IMR-90 (cell line): Measurements from ENCODE around the gene KCNMB1. TPM values are rescaled to one million over a fixed set of nuclear protein-coding genes. Genes with fewer than 3 reads are reported as not detected.

Experiments used
- ATAC-seq: fragments of 200-7000 bp; cut with Tn5 transposase; 2 replicates; pipeline ENCODE4 v1.9.1; 2020; ENCODE audit warnings: low read depth, mild to moderate bottlenecking, moderate library complexity
- BruUV-seq: library from RNA; stranded (reverse); fragments of 400-500 nt; replicated peaks from 2 replicates; lab custom pipeline; 2021; lab: Mats Ljungman, UMichigan
- CTCF ChIA-PET: fragments of 300-600 bp; formaldehyde crosslinking; extraction: SDS; loops from one replicate; lab custom pipeline; 2021; ENCODE audit warnings: antibody characterized with exemption; lab: Yijun Ruan, JAX
- POLR2A ChIA-PET: fragments of 300-600 bp; sonication (Branson Sonifier 250); formaldehyde crosslinking; loops from one replicate; lab custom pipeline; 2022; ENCODE audit warnings: antibody characterized with exemption; ENCODE audit not compliant: unreplicated experiment; lab: Charles Lee
- DNase-seq: peaks from one replicate; pipeline ENCODE4 v3.0.0; 2013
- H2AFZ ChIP-seq: replicated peaks from 2 replicates; pipeline ENCODE3; 2013; ENCODE audit warnings: low read length, mild to moderate bottlenecking; ENCODE audit not compliant: poor library complexity
- H2AK5ac ChIP-seq: 2 replicates; pipeline ENCODE4 v1.6.1; 2013; ENCODE audit warnings: low read depth, low read length, inconsistent platforms
- H2AK9ac ChIP-seq: replicated peaks from 2 replicates; pipeline ENCODE3; 2013; ENCODE audit warnings: mild to moderate bottlenecking, low read depth, low read length, moderate library complexity; ENCODE audit not compliant: poor library complexity
- H2BK120ac ChIP-seq: 2 replicates; pipeline ENCODE4 v1.6.1; 2013; ENCODE audit warnings: low read depth, low read length, inconsistent platforms
- H2BK15ac ChIP-seq: 3 replicates; pipeline ENCODE4 v1.6.1; 2013; ENCODE audit warnings: low read depth, low read length, inconsistent platforms
- H2BK20ac ChIP-seq: 2 replicates; pipeline ENCODE4 v1.6.1; 2013; ENCODE audit warnings: low read depth, mild to moderate bottlenecking, inconsistent platforms, low read length, moderate library complexity
- H2BK5ac ChIP-seq: 2 replicates; pipeline ENCODE4 v1.6.1; 2013; ENCODE audit warnings: mild to moderate bottlenecking, low read depth, low read length, inconsistent platforms; ENCODE audit not compliant: poor library complexity, severe bottlenecking
- H3K14ac ChIP-seq: replicated peaks from 2 replicates; pipeline ENCODE4 v1.6.1; 2013; ENCODE audit warnings: low read depth, low read length, inconsistent platforms
- H3K18ac ChIP-seq: 2 replicates; pipeline ENCODE4 v1.6.1; 2013; ENCODE audit warnings: low read depth, low read length, control low read depth
- H3K23ac ChIP-seq: 2 replicates; pipeline ENCODE4 v1.6.1; 2013; ENCODE audit warnings: low read depth, low read length, inconsistent platforms
- H3K27ac ChIP-seq: 2 replicates; pipeline ENCODE4 v1.5.1; 2013; ENCODE audit warnings: mild to moderate bottlenecking, control low read depth, low read length; ENCODE audit not compliant: insufficient read depth
- H3K27me3 ChIP-seq: 2 replicates; pipeline ENCODE4 v1.6.1; 2013; ENCODE audit warnings: low read length; ENCODE audit not compliant: control insufficient read depth, insufficient read depth
- H3K36me3 ChIP-seq: 2 replicates; pipeline ENCODE4 v1.6.1; 2013; ENCODE audit warnings: low read length, mixed read lengths; ENCODE audit not compliant: control insufficient read depth, insufficient read depth
- H3K4ac ChIP-seq: 2 replicates; pipeline ENCODE4 v1.6.1; 2013; ENCODE audit warnings: low read depth, low read length, inconsistent platforms
- H3K4me1 ChIP-seq: 2 replicates; pipeline ENCODE4 v1.6.1; 2013; ENCODE audit warnings: low read length, mixed read lengths; ENCODE audit not compliant: control insufficient read depth, insufficient read depth
- H3K4me2 ChIP-seq: 2 replicates; pipeline ENCODE4 v1.6.1; 2013; ENCODE audit warnings: low read depth, mild to moderate bottlenecking, control low read depth, low read length, moderate library complexity
- H3K4me3 ChIP-seq: 2 replicates; pipeline ENCODE4 v1.5.1; 2013; ENCODE audit warnings: low read depth, mild to moderate bottlenecking, control low read depth, low read length, moderate library complexity; ENCODE audit not compliant: insufficient read depth
- H3K56ac ChIP-seq: 2 replicates; pipeline ENCODE4 v1.6.1; 2013; ENCODE audit warnings: low read length, inconsistent platforms; ENCODE audit not compliant: insufficient read depth; ENCODE audit errors: extremely low read depth
- H3K79me1 ChIP-seq, 2 experiments: 2 replicates each; pipeline ENCODE4 v1.6.1; 2013; ENCODE audit warnings: low read length in 2 of 2, inconsistent platforms in 1 of 2, low read depth in 1 of 2
- H3K9ac ChIP-seq: 2 replicates; pipeline ENCODE4 v1.6.1; 2013; ENCODE audit warnings: low read depth, low read length, control low read depth
- H3K9me1 ChIP-seq: 2 replicates; pipeline ENCODE4 v1.6.1; 2013; ENCODE audit warnings: low read length, inconsistent platforms; ENCODE audit not compliant: insufficient read depth
- H3K9me3 ChIP-seq: 2 replicates; pipeline ENCODE4 v1.6.1; 2013; ENCODE audit warnings: low read length; ENCODE audit not compliant: control insufficient read depth, insufficient read depth
- H4K20me1 ChIP-seq: 2 replicates; pipeline ENCODE4 v1.6.1; 2013; ENCODE audit warnings: low read length, inconsistent platforms; ENCODE audit not compliant: insufficient read depth
- H4K5ac ChIP-seq: 2 replicates; pipeline ENCODE4 v1.6.1; 2013; ENCODE audit warnings: mild to moderate bottlenecking, low read depth, low read length, control low read depth
- H4K8ac ChIP-seq, 2 experiments: 2 replicates each; pipeline ENCODE4 v1.6.1; 2013; ENCODE audit warnings: low read depth in 2 of 2, low read length in 2 of 2, control low read depth in 1 of 2, inconsistent platforms in 1 of 2
- H4K91ac ChIP-seq: 2 replicates; pipeline ENCODE4 v1.6.1; 2013; ENCODE audit warnings: low read depth, low read length, inconsistent platforms; ENCODE audit not compliant: insufficient read depth
- BHLHE40 ChIP-seq: fragments of 150-350 bp; IDR thresholded peaks from 2 replicates; pipeline ENCODE4 v1.6.1; 2016; ENCODE audit warnings: mild to moderate bottlenecking, low read depth, low read length
- CEBPB ChIP-seq: IDR thresholded peaks from 2 replicates; pipeline ENCODE4 v1.6.1; 2012; ENCODE audit warnings: low read depth, low read length, improper control_type of control experiment
- CHD1 ChIP-seq: IDR thresholded peaks from 2 replicates; pipeline ENCODE4 v1.6.1; 2012; ENCODE audit warnings: low read depth, low read length, improper control_type of control experiment
- CTCF ChIP-seq: conservative IDR thresholded peaks from 2 replicates; pipeline ENCODE4 v1.5.1; 2012; ENCODE audit warnings: mild to moderate bottlenecking, low read depth, low read length, improper control_type of control experiment
- ELK1 ChIP-seq: fragments of 150-350 bp; IDR thresholded peaks from 2 replicates; pipeline ENCODE4 v1.6.1; 2016; ENCODE audit warnings: low read depth, mild to moderate bottlenecking, low read length, moderate library complexity, borderline replicate concordance
- FOS ChIP-seq: fragments of 150-350 bp; IDR thresholded peaks from 2 replicates; pipeline ENCODE4 v1.6.1; 2016; ENCODE audit warnings: low read depth, low read length
- MAFK ChIP-seq: IDR thresholded peaks from 2 replicates; pipeline ENCODE4 v1.6.1; 2012; ENCODE audit warnings: low read depth, low read length, improper control_type of control experiment
- MAZ ChIP-seq: IDR thresholded peaks from 2 replicates; pipeline ENCODE4 v1.6.1; 2012; ENCODE audit warnings: low read depth, mild to moderate bottlenecking, low read length, improper control_type of control experiment, moderate library complexity, borderline replicate concordance
- MXI1 ChIP-seq: IDR thresholded peaks from 2 replicates; pipeline ENCODE4 v1.6.1; 2012; ENCODE audit warnings: low read depth, mild to moderate bottlenecking, low read length, moderate library complexity, borderline replicate concordance
- NFE2L2 ChIP-seq: fragments of 150-350 bp; IDR thresholded peaks from 2 replicates; pipeline ENCODE4 v1.6.1; 2016; ENCODE audit warnings: low read depth, mild to moderate bottlenecking, low read length
- POLR2A ChIP-seq: IDR thresholded peaks from 2 replicates; pipeline ENCODE4 v1.6.1; 2012; ENCODE audit warnings: mild to moderate bottlenecking, low read depth, low read length
- RAD21 ChIP-seq: IDR thresholded peaks from 2 replicates; pipeline ENCODE4 v1.6.1; 2012; ENCODE audit warnings: low read length, improper control_type of control experiment
- RCOR1 ChIP-seq: IDR thresholded peaks from 2 replicates; pipeline ENCODE4 v1.6.1; 2012; ENCODE audit warnings: mild to moderate bottlenecking, low read length, improper control_type of control experiment; ENCODE audit not compliant: insufficient replicate concordance
- RFX5 ChIP-seq: IDR thresholded peaks from 2 replicates; pipeline ENCODE4 v1.8.0; 2012; ENCODE audit warnings: low read depth, mild to moderate bottlenecking, low read length, moderate library complexity
- SMC3 ChIP-seq: fragments of 150-350 bp; IDR thresholded peaks from 2 replicates; pipeline ENCODE4 v1.6.1; 2016; ENCODE audit warnings: low read depth, mild to moderate bottlenecking, antibody characterized with exemption, low read length, moderate library complexity
- WGBS, 2 experiments: methylation state at CpG; one replicate each; pipeline versions ENCODE4 v1.1.5 to v1.1.7; 2013; ENCODE audit warnings: missing lambda C conversion rate in 2 of 2; ENCODE audit not compliant: insufficient read length in 1 of 2; ENCODE audit errors: extremely low coverage in 2 of 2; 5-methylcytosine and 5-hydroxymethylcytosine counted together
- dilution Hi-C: fragments of 300-500 bp; cut with HindIII; formaldehyde crosslinking; loops from one replicate; pipeline ENCODE4 v1.14.3; 2018; ENCODE audit warnings: low sequenced_read_pairs; ENCODE audit not compliant: unreplicated experiment
- in situ Hi-C: fragments of 300-500 bp; cut with MboI; formaldehyde crosslinking; loops from 3 replicates; pipeline ENCODE4 v1.14.3; 2019; ENCODE audit warnings: low sequenced_read_pairs, inconsistent platforms, mixed read lengths
- intact Hi-C: fragments of 100-400 bp; cut with micrococcal nuclease; formaldehyde crosslinking; loops from 2 replicates; pipeline ENCODE4 v1.10.0; 2022
- polyA plus RNA-seq, 3 experiments: library from polyadenylated mRNA; depleted of rRNA; stranded (reverse); fragments of >200 nt; gene quantifications; 2 replicates each; pipeline ENCODE4 v1.2.3, GENCODE V29; 2012; ENCODE audit warnings: low replicate concordance in 1 of 3
- total RNA-seq: library from RNA; depleted of rRNA; stranded (reverse); fragments of >200 nt; gene quantifications from 2 replicates; pipeline ENCODE4 v1.2.3, GENCODE V29; 2012
- TF ChIP-seq, protein P1 (sequence below): fragments of 150-350 bp; IDR thresholded peaks from 2 replicates; pipeline ENCODE4 v1.6.1; 2017; ENCODE audit warnings: mild to moderate bottlenecking, antibody characterized with exemption, low read length, low read depth

KCNMB1 gene
- total and polyA plus RNA-seq, 2 of the 4 experiments (the other 2 are of a cell fraction), result not detected

DNA sequence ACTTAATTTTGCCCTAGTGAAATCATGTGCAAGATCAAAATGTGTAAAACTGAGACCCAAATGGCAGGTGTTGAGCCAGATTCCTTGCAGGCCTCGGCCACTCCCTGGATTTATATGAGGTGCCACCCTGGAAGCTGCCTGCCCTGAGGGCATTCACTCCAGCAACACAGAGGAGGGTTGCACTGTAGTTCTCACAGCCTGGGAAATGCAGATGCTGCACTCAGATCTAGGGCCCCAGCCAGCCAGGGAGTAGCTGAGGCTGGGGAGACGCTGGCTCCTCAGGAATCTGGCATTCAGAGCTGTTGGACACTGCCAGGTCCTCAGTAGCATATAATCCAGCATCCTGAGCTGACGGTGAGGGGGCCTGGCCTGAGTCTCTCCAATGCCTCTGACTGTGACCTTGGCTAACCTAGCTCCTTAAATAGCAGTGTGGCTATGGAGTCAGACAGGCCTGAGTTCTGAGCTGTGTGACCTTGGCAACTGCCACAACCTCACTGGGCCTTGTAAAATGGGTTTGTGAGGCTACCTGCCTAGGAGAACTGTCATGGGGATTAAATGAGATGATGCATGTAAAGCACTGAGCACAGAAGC is 8.7 kb downstream of the KCNMB1 start:
- no peak overlapping the region for H2BK20ac ChIP-seq
- no peaks in the 10 kb centered on the region for H3K9me3 ChIP-seq
- no peak overlapping the region for H2AFZ ChIP-seq
- H4K8ac ChIP-seq, result no peak overlapping the region
- H3K4me3 ChIP-seq, result no peak overlapping the region
- no peak overlapping the region for H2BK5ac ChIP-seq
- intact Hi-C loops (no loop called here), in situ Hi-C loops (no loop called here), dilution Hi-C loops (no loop called here)
- H3K56ac ChIP-seq, result no peak overlapping the region
- H3K27me3 ChIP-seq, result no peaks in the 10 kb centered on the region
- no peak overlapping the region for H3K4me2 ChIP-seq
- H2AK9ac ChIP-seq, result no peak overlapping the region
- H3K14ac ChIP-seq, result no peak overlapping the region
- H2AK5ac ChIP-seq, result no peak overlapping the region
- H3K18ac ChIP-seq, result no peak overlapping the region
- no peak overlapping the region for H3K27ac ChIP-seq
- H3K4me1 ChIP-seq, result no peaks in the 10 kb centered on the region
- BruUV-seq, result no TSS peak
- H3K79me1 ChIP-seq, result no peaks in the 10 kb centered on the region
- no peaks in the 10 kb centered on the region for H4K20me1 ChIP-seq
- ATAC-seq (no peak), DNase-seq (no peak)
- H2BK15ac ChIP-seq, result no peak overlapping the region
- H4K5ac ChIP-seq, result no peak overlapping the region
- H3K9ac ChIP-seq, result no peak overlapping the region
- no peak overlapping the region for H2BK120ac ChIP-seq
- ChIA-PET POLR2A (no interaction called here), CTCF (no interaction called here)
- H3K36me3 ChIP-seq, result no peaks in the 10 kb centered on the region
- no peaks in the 10 kb centered on the region for H3K9me1 ChIP-seq
- H3K4ac ChIP-seq, result no peak overlapping the region
- WGBS, 2 experiments, result 0% methylated on average over 1 of the region's 3 CpGs; no CpG with 5 or more reads in 1 of the 2 experiments
- no peak for TF ChIP-seq RFX5
- no peak for TF ChIP-seq RCOR1
- no peak for TF ChIP-seq ELK1
- no peak for TF ChIP-seq CEBPB
- TF ChIP-seq, protein P1, sequence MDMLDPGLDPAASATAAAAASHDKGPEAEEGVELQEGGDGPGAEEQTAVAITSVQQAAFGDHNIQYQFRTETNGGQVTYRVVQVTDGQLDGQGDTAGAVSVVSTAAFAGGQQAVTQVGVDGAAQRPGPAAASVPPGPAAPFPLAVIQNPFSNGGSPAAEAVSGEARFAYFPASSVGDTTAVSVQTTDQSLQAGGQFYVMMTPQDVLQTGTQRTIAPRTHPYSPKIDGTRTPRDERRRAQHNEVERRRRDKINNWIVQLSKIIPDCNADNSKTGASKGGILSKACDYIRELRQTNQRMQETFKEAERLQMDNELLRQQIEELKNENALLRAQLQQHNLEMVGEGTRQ, result no peak
- TF ChIP-seq CHD1, result no peak
- TF ChIP-seq CTCF, result no peak
- TF ChIP-seq BHLHE40, result no peak
- no peak for TF ChIP-seq POLR2A
- TF ChIP-seq MAZ, result no peak
- TF ChIP-seq RAD21, result no peak
- TF ChIP-seq MAFK, result no peak
- TF ChIP-seq FOS, result no peak
- no peak for TF ChIP-seq MXI1
- TF ChIP-seq SMC3, result no peak
- TF ChIP-seq NFE2L2, result no peak
- no peak overlapping the region for H4K91ac ChIP-seq
- no peak overlapping the region for H3K23ac ChIP-seq
